HepG2 (cell line): ENCODE results near the gene PIK3CD. TPM values are rescaled to one million over a fixed set of nuclear protein-coding genes. Genes with fewer than 3 reads are reported as not detected.

ENCODE experiments used
- ATAC-seq: fragments of 200-7000 bp; cut with Tn5 transposase; 3 replicates; pipeline ENCODE4 v1.9.1; 2020; ENCODE audit warnings: mild to moderate bottlenecking, moderate library complexity
- BruUV-seq: library from RNA; stranded (reverse); fragments of 400-500 nt; replicated peaks from 2 replicates; lab custom pipeline; 2021; lab: Mats Ljungman, UMichigan
- CTCF ChIA-PET: fragments of 300-600 bp; formaldehyde crosslinking; extraction: SDS; loops from one replicate; lab custom pipeline; 2021; ENCODE audit warnings: low total read pairs, inconsistent platforms, low intra/inter-chr PET ratio; lab: Yijun Ruan, JAX
- POLR2A ChIA-PET: fragments of 350-600 bp; sonication (Branson Sonifier 250); formaldehyde crosslinking; loops from one replicate; lab custom pipeline; 2020; ENCODE audit warnings: antibody characterized with exemption, inconsistent platforms; lab: Yijun Ruan, JAX
- DNase-seq: peaks from one replicate; pipeline ENCODE4 v3.0.0-alpha.2; 2015; ENCODE audit warnings: low spot score
- FAIRE-seq: peaks from 3 replicates; lab custom pipeline; 2011; peaks lifted over from hg19 to GRCh38; lab: Jason Lieb, UNC
- H2AFZ ChIP-seq: one replicate; pipeline ENCODE4 v1.6.1; 2011; ENCODE audit warnings: low read length, inconsistent platforms
- H3K27ac ChIP-seq: fragments of 300-600 bp; 3 replicates; pipeline ENCODE4 v1.8.0; 2011; ENCODE audit warnings: mixed run types, mild to moderate bottlenecking, mixed read lengths, low read length, inconsistent platforms; ENCODE audit not compliant: insufficient read depth; ENCODE audit errors: extremely low read length
- H3K27me3 ChIP-seq, 2 experiments: fragments of 200-600 bp in 1 of 2; 2 replicates in 1 of 2; 3 replicates in 1 of 2; pipeline versions ENCODE4 v1.6.0 to v1.8.0; 2011; ENCODE audit warnings: low read length in 2 of 2, mild to moderate bottlenecking in 2 of 2, moderate library complexity in 2 of 2, inconsistent platforms in 1 of 2; ENCODE audit not compliant: insufficient read depth in 2 of 2, control insufficient read depth in 1 of 2
- H3K36me3 ChIP-seq, 2 experiments: fragments of 200-600 bp in 1 of 2; replicated peaks in 1 of 2; 2 replicates in 1 of 2; 3 replicates in 1 of 2; pipeline versions ENCODE4 v1.5.1 to v1.8.0; 2011; ENCODE audit warnings: low read length in 2 of 2, inconsistent platforms in 1 of 2; ENCODE audit not compliant: insufficient read depth in 2 of 2, control insufficient read depth in 1 of 2
- H3K4me1 ChIP-seq: 2 replicates; pipeline ENCODE4 v1.5.1; 2012; ENCODE audit warnings: low read length, inconsistent platforms; ENCODE audit not compliant: insufficient read depth
- H3K4me2 ChIP-seq: 2 replicates; pipeline ENCODE4 v1.6.0; 2011; ENCODE audit warnings: low read depth, low read length, inconsistent platforms
- H3K4me3 ChIP-seq, 3 experiments: fragments of 200-600 bp in 1 of 3; sonication (generic), shearing (Covaris generic) in 1 of 3; replicated peaks in 1 of 3; 2 replicates each; pipeline ENCODE4 v1.5.1; 2011 to 2016; ENCODE audit warnings: low read length in 3 of 3, inconsistent platforms in 2 of 3, low read depth in 2 of 3, mild to moderate bottlenecking in 2 of 3, control low read depth in 1 of 3, mixed read lengths in 1 of 3; ENCODE audit not compliant: insufficient read depth in 1 of 3
- H3K79me2 ChIP-seq: one replicate; pipeline ENCODE4 v1.6.1; 2011; ENCODE audit warnings: low read length, inconsistent platforms; ENCODE audit not compliant: insufficient read depth
- H3K9ac ChIP-seq: 2 replicates; pipeline ENCODE4 v1.6.0; 2011; ENCODE audit warnings: mild to moderate bottlenecking, low read depth, low read length, inconsistent platforms; ENCODE audit not compliant: insufficient read depth
- H3K9me3 ChIP-seq: 2 replicates; pipeline ENCODE4 v1.5.1; 2012; ENCODE audit warnings: mild to moderate bottlenecking, low read length
- H4K20me1 ChIP-seq: 2 replicates; pipeline ENCODE4 v1.6.0; 2011; ENCODE audit warnings: inconsistent platforms, mild to moderate bottlenecking, low read length, moderate library complexity; ENCODE audit not compliant: insufficient read depth
- BHLHE40 ChIP-seq: IDR thresholded peaks from 2 replicates; pipeline ENCODE4 v1.6.1; 2011; ENCODE audit warnings: low read length, improper control_type of control experiment
- CREBL2 ChIP-seq: sonication (generic); formaldehyde crosslinking; IDR thresholded peaks from 2 replicates; pipeline ENCODE4 v1.8.1; 2023; ENCODE audit warnings: missing genetic modification reagents, mild to moderate bottlenecking, borderline replicate concordance
- GLMP ChIP-seq: sonication (generic); formaldehyde crosslinking; IDR thresholded peaks from 2 replicates; pipeline ENCODE4 v1.9.0; 2021; ENCODE audit warnings: missing genetic modification reagents, mild to moderate bottlenecking, borderline replicate concordance
- KMT2B ChIP-seq: IDR thresholded peaks from 2 replicates; pipeline ENCODE4 v1.6.1; 2016; ENCODE audit warnings: missing genetic modification reagents, missing compliant biosample characterization
- MEIS2 ChIP-seq: sonication (generic); formaldehyde crosslinking; IDR thresholded peaks from 2 replicates; pipeline ENCODE4 v1.9.0; 2021; ENCODE audit warnings: mild to moderate bottlenecking, missing genetic modification reagents
- MYC ChIP-seq: sonication (generic); formaldehyde crosslinking; IDR thresholded peaks from 2 replicates; pipeline ENCODE4 v1.9.0; 2021; ENCODE audit warnings: missing genetic modification reagents, borderline replicate concordance
- NFE2L1 ChIP-seq: sonication (generic); formaldehyde crosslinking; IDR thresholded peaks from 2 replicates; pipeline ENCODE4 v1.4.0; 2020; ENCODE audit warnings: missing genetic modification reagents, mild to moderate bottlenecking, borderline replicate concordance
- STAT6 ChIP-seq: sonication (generic); formaldehyde crosslinking; IDR thresholded peaks from 2 replicates; pipeline ENCODE4 v1.4.0; 2020; ENCODE audit warnings: missing genetic modification reagents, mild to moderate bottlenecking, borderline replicate concordance
- SUZ12 ChIP-seq: fragments of 150-350 bp; IDR thresholded peaks from 2 replicates; pipeline ENCODE4 v1.6.1; 2014; ENCODE audit warnings: low read depth, low read length
- ZBTB3 ChIP-seq: sonication (generic); formaldehyde crosslinking; IDR thresholded peaks from 2 replicates; pipeline ENCODE4 v1.4.0; 2020; ENCODE audit warnings: low read depth, mild to moderate bottlenecking, moderate library complexity, missing genetic modification reagents, borderline replicate concordance
- ZBTB46 ChIP-seq: sonication (generic); formaldehyde crosslinking; IDR thresholded peaks from 2 replicates; pipeline ENCODE4 v1.4.0; 2020; ENCODE audit warnings: mild to moderate bottlenecking, missing genetic modification reagents, borderline replicate concordance
- ZNF260 ChIP-seq: sonication (generic); formaldehyde crosslinking; IDR thresholded peaks from 2 replicates; pipeline ENCODE4 v1.4.0; 2020; ENCODE audit warnings: missing genetic modification reagents, low read depth, mild to moderate bottlenecking, borderline replicate concordance
- ZNF281 ChIP-seq: sonication (generic); formaldehyde crosslinking; IDR thresholded peaks from 2 replicates; pipeline ENCODE4 v1.4.0; 2020; ENCODE audit warnings: missing genetic modification reagents, borderline replicate concordance
- ZNF709 ChIP-seq: sonication (generic); formaldehyde crosslinking; IDR thresholded peaks from 2 replicates; pipeline ENCODE4 v1.5.0; 2020; ENCODE audit warnings: mild to moderate bottlenecking, missing genetic modification reagents
- whole genome bisulfite sequencing: methylation state at CpG from one replicate; pipeline ENCODE4 v1.1.6; 2017; ENCODE audit warnings: low lambda C conversion rate; 5-methylcytosine and 5-hydroxymethylcytosine counted together
- in situ Hi-C: cut with HindIII; loops from 2 replicates; pipeline ENCODE4 v1.10.0; 2017; ENCODE audit warnings: low pct_unique_long_range_greater_than_20kb; ENCODE audit not compliant: extremely low pct_ligation_motif_present
- intact Hi-C: fragments of 100-400 bp; cut with micrococcal nuclease; formaldehyde crosslinking; loops from one replicate; pipeline ENCODE4 v1.10.0; 2022; ENCODE audit not compliant: unreplicated experiment
- polyA plus RNA-seq, 8 experiments: library from polyadenylated mRNA; depleted of rRNA in 3 of 8; stranded (reverse) in 7 of 8; unstranded in 1 of 8; fragments of >200 nt; fragmentation: Illumina TruSeq in 4 of 8; extraction: Trizol in 4 of 8; gene quantifications; 2 replicates each; pipeline versions ENCODE4 v1.2.1 to v1.2.3, GENCODE V29; 2011 to 2016; ENCODE audit warnings: low read depth in 4 of 8, missing spikeins in 1 of 8, mixed read lengths in 1 of 8; ENCODE audit not compliant: insufficient read depth in 1 of 8
- total RNA-seq, 5 experiments: library from RNA; depleted of rRNA; stranded (reverse); fragments of >200 nt; fragmentation: Illumina TruSeq; extraction: Trizol; gene quantifications; 2 replicates each; pipeline ENCODE4 v1.2.3, GENCODE V29; 2016; ENCODE audit warnings: low read depth in 1 of 5

PIK3CD gene
- total and polyA plus RNA-seq, 2 of the 13 experiments (the other 11 are each of a cell fraction or from before 2014, with no cell fraction given) = 7.1 to 10.0 TPM

GRCh38 chr1:9654834-9655723 is 3.5 kb downstream of the PIK3CD start:
- in situ Hi-C loops (no loop called here), intact Hi-C loops (no loop called here)
- WGBS = 41% methylated on average over 16 of the region's 16 CpGs
- Histone ChIP-seq H3K9ac (no peak overlapping the region), H3K36me3 (no peaks in the 10 kb centered on the region), H3K4me3 (no peak overlapping the region), H3K9me3 (no peaks in the 10 kb centered on the region), H2AFZ (no peak overlapping the region), H3K79me2 (no peaks in the 10 kb centered on the region), H4K20me1 (no peaks in the 10 kb centered on the region), H3K27ac (no peak overlapping the region), H3K27me3 (peaks cover 7 to 44% of the 10 kb centered on the region in 2 experiments; a peak in 4 of 5 replicates), H3K4me2 (no peak overlapping the region), H3K4me1 (no peaks in the 10 kb centered on the region)
- no peak for DNase-seq
- ChIA-PET CTCF (no interaction called here), POLR2A (no interaction called here)
- FAIRE-seq = no peak
- no TSS peak for BruUV-seq
- ATAC-seq = no peak
- TF ChIP-seq KMT2B (no peak), ZNF709 (CRISPR knock-in tag) (no peak), MEIS2 (CRISPR knock-in tag) (no peak), BHLHE40 (no peak), ZBTB3 (CRISPR knock-in tag) (no peak), NFE2L1 (CRISPR knock-in tag) (no peak), STAT6 (no peak), SUZ12 (no peak), CREBL2 (no peak), GLMP (no peak), ZNF281 (no peak), MYC (CRISPR knock-in tag) (no peak), ZBTB46 (no peak), ZNF260 (CRISPR knock-in tag) (no peak)
